GM12878 (cell line): Measurements from ENCODE around the gene MED25. TPM values are rescaled to one million over a fixed set of nuclear protein-coding genes. Genes with fewer than 3 reads are reported as not detected.

ENCODE experiments used
- ATAC-seq: fragments of 200-7000 bp; cut with Tn5 transposase; 3 replicates; pipeline ENCODE4 v1.9.1; 2020; ENCODE audit warnings: mild to moderate bottlenecking, moderate library complexity
- BruUV-seq: library from RNA; stranded (reverse); fragments of 400-500 nt; replicated peaks from 2 replicates; lab custom pipeline; 2021; lab: Mats Ljungman, UMichigan
- CTCF ChIA-PET: fragments of 300-600 bp; sonication (Branson Sonifier 250); formaldehyde crosslinking; extraction: SDS; loops from one replicate; lab custom pipeline; 2021; ENCODE audit warnings: inconsistent platforms; lab: Yijun Ruan, JAX
- POLR2A ChIA-PET: fragments of 350-600 bp; formaldehyde crosslinking; extraction: SDS; loops from one replicate; lab custom pipeline; 2021; ENCODE audit warnings: inconsistent platforms; lab: Charles Lee
- RAD21 ChIA-PET: fragments of 300-600 bp; sonication (Branson Sonifier 250); formaldehyde crosslinking; loops from one replicate; lab custom pipeline; 2023; ENCODE audit warnings: antibody characterized with exemption; ENCODE audit not compliant: unreplicated experiment; lab: Charles Lee
- SMC1A ChIA-PET: fragments of 300-600 bp; sonication (Branson Sonifier 250); formaldehyde crosslinking; loops from one replicate; lab custom pipeline; 2023; ENCODE audit not compliant: unreplicated experiment, uncharacterized antibody; lab: Charles Lee
- DNase-seq: peaks from one replicate; pipeline ENCODE4 v3.0.0-alpha.2; 2011; ENCODE audit warnings: low read depth, low spot score
- FAIRE-seq: peaks from 3 replicates; lab custom pipeline; 2011; peaks lifted over from hg19 to GRCh38; lab: Jason Lieb, UNC
- H2AFZ ChIP-seq: 2 replicates; pipeline ENCODE4 v1.6.0; 2011; ENCODE audit warnings: low read depth, low read length, control low read depth; ENCODE audit not compliant: control insufficient read depth
- H3K27ac ChIP-seq: 2 replicates; pipeline ENCODE4 v1.5.1; 2011; ENCODE audit warnings: control low read depth; ENCODE audit not compliant: control insufficient read depth, insufficient read depth
- H3K27me3 ChIP-seq, 2 experiments: replicated peaks in 1 of 2; 2 replicates each; pipeline versions ENCODE4 v1.6.0 to v1.6.1; 2011; ENCODE audit warnings: low read length in 1 of 2; ENCODE audit not compliant: control insufficient read depth in 2 of 2, insufficient read depth in 2 of 2
- H3K36me3 ChIP-seq, 2 experiments: 2 replicates each; pipeline ENCODE4 v1.5.1; 2011; ENCODE audit warnings: low read length in 1 of 2; ENCODE audit not compliant: control insufficient read depth in 2 of 2, insufficient read depth in 2 of 2
- H3K4me1 ChIP-seq: 2 replicates; pipeline ENCODE4 v1.6.1; 2011; ENCODE audit warnings: mild to moderate bottlenecking, low read length, moderate library complexity, mixed read lengths; ENCODE audit not compliant: control insufficient read depth, insufficient read depth
- H3K4me2 ChIP-seq: 2 replicates; pipeline ENCODE4 v1.6.0; 2011; ENCODE audit warnings: control low read depth; ENCODE audit not compliant: control insufficient read depth, insufficient read depth
- H3K4me3 ChIP-seq: fragments of 200-600 bp; sonication (generic); 2 replicates; pipeline ENCODE4 v1.5.1; 2016
- H3K79me2 ChIP-seq: 2 replicates; pipeline ENCODE4 v1.6.0; 2011; ENCODE audit warnings: low read length; ENCODE audit not compliant: control insufficient read depth, insufficient read depth
- H3K9ac ChIP-seq: 2 replicates; pipeline ENCODE4 v1.8.0; 2011; ENCODE audit warnings: low read length, control low read depth, mixed read lengths; ENCODE audit not compliant: control insufficient read depth, insufficient read depth
- H3K9me3 ChIP-seq: replicated peaks from 3 replicates; pipeline ENCODE4 v1.5.1; 2011; ENCODE audit warnings: mild to moderate bottlenecking, low read length; ENCODE audit not compliant: control insufficient read depth, insufficient read depth
- H4K20me1 ChIP-seq: 2 replicates; pipeline ENCODE4 v1.6.0; 2011; ENCODE audit not compliant: control insufficient read depth, insufficient read depth
- BRCA1 ChIP-seq: IDR thresholded peaks from 2 replicates; pipeline ENCODE4 v1.6.1; 2011; ENCODE audit warnings: low read depth, low read length, improper control_type of control experiment
- CHD2 ChIP-seq: IDR thresholded peaks from 2 replicates; pipeline ENCODE4 v1.6.1; 2011; ENCODE audit warnings: low read depth, low read length, improper control_type of control experiment, borderline replicate concordance
- CREB1 ChIP-seq: IDR thresholded peaks from 2 replicates; pipeline ENCODE4 v1.6.1; 2012; ENCODE audit warnings: low read depth, mild to moderate bottlenecking, inconsistent platforms
- IKZF2 ChIP-seq, 2 experiments: fragments of 450-650 bp; IDR thresholded peaks; 2 replicates each; pipeline ENCODE4 v1.6.1; 2017; ENCODE audit warnings: mild to moderate bottlenecking in 2 of 2, moderate library complexity in 2 of 2
- LARP7 ChIP-seq: fragments of 450-650 bp; IDR thresholded peaks from 2 replicates; pipeline ENCODE4 v1.6.1; 2017; ENCODE audit warnings: mild to moderate bottlenecking
- NBN ChIP-seq: fragments of 450-650 bp; IDR thresholded peaks from 2 replicates; pipeline ENCODE4 v1.6.1; 2016
- NFYB ChIP-seq: IDR thresholded peaks from 2 replicates; pipeline ENCODE4 v1.6.1; 2011; ENCODE audit warnings: low read depth, mild to moderate bottlenecking, low read length, improper control_type of control experiment, moderate library complexity; ENCODE audit not compliant: insufficient read depth
- NR2F1 ChIP-seq: fragments of 450-650 bp; conservative IDR thresholded peaks from 2 replicates; pipeline ENCODE4 v1.6.1; 2017; ENCODE audit warnings: mild to moderate bottlenecking
- PKNOX1 ChIP-seq: fragments of 450-650 bp; IDR thresholded peaks from 2 replicates; pipeline ENCODE4 v1.6.1; 2016; ENCODE audit warnings: mild to moderate bottlenecking
- POLR2A ChIP-seq: IDR thresholded peaks from 2 replicates; pipeline ENCODE4 v1.6.1; 2011; ENCODE audit warnings: low read depth, mild to moderate bottlenecking, low read length
- SP1 ChIP-seq: IDR thresholded peaks from one replicate; pipeline ENCODE4 v1.6.1; 2011; ENCODE audit warnings: low read depth, low read length
- SREBF2 ChIP-seq: IDR thresholded peaks from 2 replicates; pipeline ENCODE4 v1.6.1; 2012; ENCODE audit warnings: mild to moderate bottlenecking, low read length
- YBX1 ChIP-seq: fragments of 450-650 bp; IDR thresholded peaks from 2 replicates; pipeline ENCODE4 v1.6.1; 2016; ENCODE audit warnings: antibody characterized with exemption
- WGBS: methylation state at CpG from one replicate; pipeline ENCODE4 v1.1.6; 2016; ENCODE audit warnings: low lambda C conversion rate; ENCODE audit not compliant: insufficient replicate concordance, insufficient coverage; ENCODE audit errors: missing lambda C conversion rate; 5-methylcytosine and 5-hydroxymethylcytosine counted together
- in situ Hi-C: fragments of 300-500 bp; cut with MboI; formaldehyde crosslinking; loops from 9 replicates; pipeline ENCODE4 v1.14.3; 2018; ENCODE audit warnings: mixed read lengths
- intact Hi-C: fragments of 100-400 bp; cut with micrococcal nuclease; formaldehyde crosslinking; loops from one replicate; pipeline ENCODE4 v1.14.2; 2022; ENCODE audit not compliant: unreplicated experiment
- polyA plus RNA-seq, 11 experiments: library from polyadenylated mRNA; depleted of rRNA in 4 of 11; unstranded in 6 of 11; stranded (reverse) in 5 of 11; fragments of >200 nt; fragmentation: Nextera tagmentation in 4 of 11; fragmentation: Illumina TruSeq in 1 of 11; extraction: Ambion mirVana in 4 of 11; extraction: Trizol in 1 of 11; gene quantifications; 1 replicate in 1 of 11; 2 replicates in 10 of 11; pipeline versions ENCODE4 v1.2.1 to v1.2.3, GENCODE V29; 2011 to 2016; ENCODE audit warnings: inconsistent platforms in 2 of 11, missing spikeins in 2 of 11, low read depth in 1 of 11
- total RNA-seq, 4 experiments: library from RNA; depleted of rRNA in 3 of 4; stranded (reverse); fragments of >200 nt in 3 of 4; fragmentation: Illumina TruSeq in 1 of 4; extraction: Trizol in 1 of 4; gene quantifications; 2 replicates each; pipeline versions ENCODE4 v1.2.1 to v1.2.3, GENCODE V29; 2013 to 2021
- TF ChIP-seq, protein P1 (sequence below): IDR thresholded peaks from 2 replicates; pipeline ENCODE4 v1.6.1; 2012; ENCODE audit warnings: improper control_type of control experiment, low read depth, low read length; ENCODE audit not compliant: insufficient replicate concordance
- TF ChIP-seq, protein P2 (sequence below): fragments of 450-650 bp; IDR thresholded peaks from 2 replicates; pipeline ENCODE4 v1.6.1; 2017; ENCODE audit warnings: mild to moderate bottlenecking, low read depth, inconsistent platforms; ENCODE audit not compliant: poor library complexity, severe bottlenecking

The MED25 gene
- total and polyA plus RNA-seq, 10 of the 15 experiments (the other 5 are each of a cell fraction or from before 2014, with no cell fraction given): 3.5 to 53.9 (median 17.1) TPM

- H3K4me2 ChIP-seq: peak overlapping the region; percentile 85
- no peaks in the 10 kb centered on the region for H3K9me3 ChIP-seq
- peaks cover 26% of the 10 kb centered on the region for H3K4me1 ChIP-seq
- peak overlapping the region; percentile 66 for H3K4me3 ChIP-seq
- ChIA-PET SMC1A (interaction anchor here (0.7 to 2.0 kb wide), 13 partner anchors 16 to 193 kb away, joined by 3 to 9 read pairs (median 5); partner anchors contain the start of genes AP2A1, ATF5, FUZ and NUP62), RAD21 (interaction anchor here (0.6 to 1.4 kb wide), 22 partner anchors 7 to 229 kb away, joined by 3 to 17 read pairs (median 4); partner anchors contain the start of genes AKT1S1, AP2A1, ATF5 and FUZ), CTCF (interaction anchor here (0.5 to 1.4 kb wide), 9 partner anchors 7 to 190 kb away, joined by 3 to 6 read pairs (median 4); partner anchors contain the start of genes AKT1S1, MED25, PTOV1 and TBC1D17), POLR2A (interaction anchor here (0.6 to 1.7 kb wide), 34 partner anchors 10 to 416 kb away, joined by 3 to 30 read pairs (median 4); partner anchors contain the start of genes AP2A1, ATF5, FUZ and IL4I1)
- peaks cover 22% of the 10 kb centered on the region for H3K79me2 ChIP-seq
- intact Hi-C loops (loop anchor here (5.0 kb wide), 3 partner anchors 102 to 382 kb away; partner anchors contain the start of genes AP2A1, PRMT1 and RPL13A), in situ Hi-C loops (no loop called here)
- peak overlapping the region; percentile 70 for H3K27ac ChIP-seq
- peak; percentile 87 for ATAC-seq
- peaks cover 2 to 4% of the 10 kb centered on the region in 2 experiments for H3K36me3 ChIP-seq
- no TSS peak for BruUV-seq
- H2AFZ ChIP-seq: peak overlapping the region; percentile 41; the same call in 1 of the 2 replicates
- FAIRE-seq: peak; percentile 100
- H4K20me1 ChIP-seq: no peaks in the 10 kb centered on the region
- WGBS: 3% methylated on average over 55 of the region's 67 CpGs
- no peaks in the 10 kb centered on the region for H3K27me3 ChIP-seq
- peak; percentile 100 for DNase-seq
- peak overlapping the region; percentile 64 for H3K9ac ChIP-seq
- TF ChIP-seq PKNOX1 (peak; percentile 78), NBN (peak; percentile 13; the same call in 1 of the 2 replicates), CREB1 (peak; percentile 91), SREBF2 (peak; percentile 88), NFYB (peak; percentile 81), SP1 (peak; percentile 96), NR2F1 (peak; percentile 58; the same call in 1 of the 2 replicates), POLR2A (peak; percentile 56), LARP7 (peak; percentile 66; the same call in 1 of the 2 replicates), YBX1 (no peak), CHD2 (peak; percentile 90; the same call in 1 of the 2 replicates), IKZF2 (IDR thresholded peaks at IDR 0.05) (peak; percentile 84 to 86), BRCA1 (0 out of 2 replicates have a peak, but pooled peaks have one; percentile 25)
- TF ChIP-seq, protein P1, sequence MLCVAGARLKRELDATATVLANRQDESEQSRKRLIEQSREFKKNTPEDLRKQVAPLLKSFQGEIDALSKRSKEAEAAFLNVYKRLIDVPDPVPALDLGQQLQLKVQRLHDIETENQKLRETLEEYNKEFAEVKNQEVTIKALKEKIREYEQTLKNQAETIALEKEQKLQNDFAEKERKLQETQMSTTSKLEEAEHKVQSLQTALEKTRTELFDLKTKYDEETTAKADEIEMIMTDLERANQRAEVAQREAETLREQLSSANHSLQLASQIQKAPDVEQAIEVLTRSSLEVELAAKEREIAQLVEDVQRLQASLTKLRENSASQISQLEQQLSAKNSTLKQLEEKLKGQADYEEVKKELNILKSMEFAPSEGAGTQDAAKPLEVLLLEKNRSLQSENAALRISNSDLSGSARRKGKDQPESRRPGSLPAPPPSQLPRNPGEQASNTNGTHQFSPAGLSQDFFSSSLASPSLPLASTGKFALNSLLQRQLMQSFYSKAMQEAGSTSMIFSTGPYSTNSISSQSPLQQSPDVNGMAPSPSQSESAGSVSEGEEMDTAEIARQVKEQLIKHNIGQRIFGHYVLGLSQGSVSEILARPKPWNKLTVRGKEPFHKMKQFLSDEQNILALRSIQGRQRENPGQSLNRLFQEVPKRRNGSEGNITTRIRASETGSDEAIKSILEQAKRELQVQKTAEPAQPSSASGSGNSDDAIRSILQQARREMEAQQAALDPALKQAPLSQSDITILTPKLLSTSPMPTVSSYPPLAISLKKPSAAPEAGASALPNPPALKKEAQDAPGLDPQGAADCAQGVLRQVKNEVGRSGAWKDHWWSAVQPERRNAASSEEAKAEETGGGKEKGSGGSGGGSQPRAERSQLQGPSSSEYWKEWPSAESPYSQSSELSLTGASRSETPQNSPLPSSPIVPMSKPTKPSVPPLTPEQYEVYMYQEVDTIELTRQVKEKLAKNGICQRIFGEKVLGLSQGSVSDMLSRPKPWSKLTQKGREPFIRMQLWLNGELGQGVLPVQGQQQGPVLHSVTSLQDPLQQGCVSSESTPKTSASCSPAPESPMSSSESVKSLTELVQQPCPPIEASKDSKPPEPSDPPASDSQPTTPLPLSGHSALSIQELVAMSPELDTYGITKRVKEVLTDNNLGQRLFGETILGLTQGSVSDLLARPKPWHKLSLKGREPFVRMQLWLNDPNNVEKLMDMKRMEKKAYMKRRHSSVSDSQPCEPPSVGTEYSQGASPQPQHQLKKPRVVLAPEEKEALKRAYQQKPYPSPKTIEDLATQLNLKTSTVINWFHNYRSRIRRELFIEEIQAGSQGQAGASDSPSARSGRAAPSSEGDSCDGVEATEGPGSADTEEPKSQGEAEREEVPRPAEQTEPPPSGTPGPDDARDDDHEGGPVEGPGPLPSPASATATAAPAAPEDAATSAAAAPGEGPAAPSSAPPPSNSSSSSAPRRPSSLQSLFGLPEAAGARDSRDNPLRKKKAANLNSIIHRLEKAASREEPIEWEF: no peak
- TF ChIP-seq, protein P2, sequence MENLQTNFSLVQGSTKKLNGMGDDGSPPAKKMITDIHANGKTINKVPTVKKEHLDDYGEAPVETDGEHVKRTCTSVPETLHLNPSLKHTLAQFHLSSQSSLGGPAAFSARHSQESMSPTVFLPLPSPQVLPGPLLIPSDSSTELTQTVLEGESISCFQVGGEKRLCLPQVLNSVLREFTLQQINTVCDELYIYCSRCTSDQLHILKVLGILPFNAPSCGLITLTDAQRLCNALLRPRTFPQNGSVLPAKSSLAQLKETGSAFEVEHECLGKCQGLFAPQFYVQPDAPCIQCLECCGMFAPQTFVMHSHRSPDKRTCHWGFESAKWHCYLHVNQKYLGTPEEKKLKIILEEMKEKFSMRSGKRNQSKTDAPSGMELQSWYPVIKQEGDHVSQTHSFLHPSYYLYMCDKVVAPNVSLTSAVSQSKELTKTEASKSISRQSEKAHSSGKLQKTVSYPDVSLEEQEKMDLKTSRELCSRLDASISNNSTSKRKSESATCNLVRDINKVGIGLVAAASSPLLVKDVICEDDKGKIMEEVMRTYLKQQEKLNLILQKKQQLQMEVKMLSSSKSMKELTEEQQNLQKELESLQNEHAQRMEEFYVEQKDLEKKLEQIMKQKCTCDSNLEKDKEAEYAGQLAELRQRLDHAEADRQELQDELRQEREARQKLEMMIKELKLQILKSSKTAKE: peak; percentile 63
These were observed 51.6 kb downstream of the MED25 start for GRCh38 chr19:49869484-49870308.
